SK-N-SH (cell line): ENCODE measurements around the gene MST1. TPM values are rescaled to one million over a fixed set of nuclear protein-coding genes. Genes with fewer than 3 reads are reported as not detected.

Experiments used
- CTCF ChIA-PET: fragments of 300-600, 350-600 bp; formaldehyde crosslinking; extraction: SDS; loops from one replicate; lab custom pipeline; 2021; lab: Yijun Ruan, JAX
- POLR2A ChIA-PET: fragments of 350-600 bp; sonication (Branson Sonifier 250); formaldehyde crosslinking; extraction: SDS; loops from one replicate; lab custom pipeline; 2020; ENCODE audit warnings: antibody characterized with exemption, inconsistent platforms; lab: Yijun Ruan, JAX
- DNase-seq: peaks from one replicate; pipeline ENCODE4 v3.0.0; 2012
- H2AFZ ChIP-seq: fragments of 200-600 bp; sonication (generic); 2 replicates; pipeline ENCODE4 v1.8.1; 2016; ENCODE audit warnings: antibody characterized with exemption, mild to moderate bottlenecking, low read depth
- H3F3A ChIP-seq: fragments of 200-600 bp; sonication (generic); replicated peaks from 2 replicates; pipeline ENCODE3; 2016; ENCODE audit warnings: antibody characterized with exemption, mild to moderate bottlenecking; ENCODE audit not compliant: insufficient read depth
- H3K27ac ChIP-seq, 2 experiments: fragments of 200-500 bp in 1 of 2; fragments of 200-600 bp in 1 of 2; sonication (Bioruptor generic) in 1 of 2; sonication (generic), shearing (Covaris generic) in 1 of 2; 2 replicates each; pipeline versions ENCODE4 v1.5.1 to v1.6.1; 2014 to 2016; ENCODE audit warnings: low read depth in 2 of 2, inconsistent platforms in 1 of 2, low read length in 1 of 2, mild to moderate bottlenecking in 1 of 2, mixed read lengths in 1 of 2
- H3K27me3 ChIP-seq: fragments of 200-600 bp; sonication (generic), shearing (Covaris generic); 2 replicates; pipeline ENCODE4 v1.6.1; 2016; ENCODE audit warnings: mixed run types; ENCODE audit not compliant: insufficient read depth
- H3K36me3 ChIP-seq, 2 experiments: fragments of 200-500 bp in 1 of 2; fragments of 200-600 bp in 1 of 2; sonication (Bioruptor generic) in 1 of 2; sonication (generic) in 1 of 2; replicated peaks in 1 of 2; 2 replicates each; pipeline versions ENCODE3 to v1.5.1; 2014 to 2016; ENCODE audit warnings: low read length in 1 of 2, mild to moderate bottlenecking in 1 of 2; ENCODE audit not compliant: insufficient read depth in 2 of 2, control insufficient read depth in 1 of 2
- H3K4me1 ChIP-seq, 2 experiments: fragments of 200-500 bp in 1 of 2; fragments of 200-600 bp in 1 of 2; sonication (Bioruptor generic) in 1 of 2; sonication (generic), shearing (Covaris generic) in 1 of 2; 2 replicates each; pipeline versions ENCODE4 v1.5.1 to v1.6.1; 2014 to 2016; ENCODE audit warnings: low read depth in 1 of 2, low read length in 1 of 2, mixed run types in 1 of 2; ENCODE audit not compliant: insufficient read depth in 2 of 2, control insufficient read depth in 1 of 2
- H3K4me2 ChIP-seq: fragments of 200-600 bp; sonication (generic), shearing (Covaris generic); 2 replicates; pipeline ENCODE4 v1.6.1; 2017; ENCODE audit warnings: mixed run types
- H3K4me3 ChIP-seq, 2 experiments: fragments of 200-500 bp in 1 of 2; fragments of 200-600 bp in 1 of 2; sonication (Bioruptor generic) in 1 of 2; sonication (generic), shearing (Covaris generic) in 1 of 2; 2 replicates each; pipeline versions ENCODE4 v1.5.1 to v1.8.1; 2014 to 2016; ENCODE audit warnings: low read depth in 2 of 2, inconsistent platforms in 1 of 2, low read length in 1 of 2, mild to moderate bottlenecking in 1 of 2, mixed read lengths in 1 of 2, moderate library complexity in 1 of 2
- H3K79me2 ChIP-seq: fragments of 200-600 bp; sonication (generic); 2 replicates; pipeline ENCODE4 v1.8.1; 2017; ENCODE audit warnings: mild to moderate bottlenecking; ENCODE audit not compliant: insufficient read depth
- H3K9ac ChIP-seq: fragments of 200-600 bp; sonication (generic); 2 replicates; pipeline ENCODE4 v1.6.1; 2017; ENCODE audit warnings: mixed run types
- H3K9me2 ChIP-seq: fragments of 200-600 bp; sonication (generic); 2 replicates; pipeline ENCODE4 v1.6.1; 2017; ENCODE audit warnings: mixed run types
- H3K9me3 ChIP-seq: fragments of 200-600 bp; sonication (generic); 2 replicates; pipeline ENCODE4 v1.6.1; 2017; ENCODE audit warnings: mixed run types, mild to moderate bottlenecking, moderate library complexity
- H4K20me1 ChIP-seq: fragments of 200-600 bp; sonication (generic); 2 replicates; pipeline ENCODE4 v1.6.1; 2017; ENCODE audit warnings: mild to moderate bottlenecking, mixed run types; ENCODE audit not compliant: insufficient read depth
- CHD2 ChIP-seq: fragments of 150-350 bp; IDR thresholded peaks from 2 replicates; pipeline ENCODE4 v1.6.1; 2018; ENCODE audit warnings: low read length; ENCODE audit not compliant: partially characterized antibody
- CTCF ChIP-seq: fragments of 200-600 bp; sonication (generic); IDR thresholded peaks from 2 replicates; pipeline ENCODE4 v1.6.1; 2017; ENCODE audit warnings: antibody characterized with exemption, mild to moderate bottlenecking, moderate library complexity
- EZH2phosphoT487 ChIP-seq: fragments of 200-600 bp; sonication (generic); IDR thresholded peaks from 2 replicates; pipeline ENCODE4 v1.6.1; 2017; ENCODE audit warnings: low read depth, mixed run types, mild to moderate bottlenecking, antibody characterized with exemption, moderate library complexity, borderline replicate concordance
- FOXJ3 ChIP-seq: sonication (generic); formaldehyde crosslinking; IDR thresholded peaks from 2 replicates; pipeline ENCODE4 v1.5.1; 2020; ENCODE audit warnings: mild to moderate bottlenecking, missing genetic modification reagents
- FOXM1 ChIP-seq: IDR thresholded peaks from 2 replicates; pipeline ENCODE4 v1.4.0; 2012; ENCODE audit warnings: low read depth, mild to moderate bottlenecking
- GABPA ChIP-seq: IDR thresholded peaks from 2 replicates; pipeline ENCODE4 v1.4.0; 2012; ENCODE audit warnings: low read depth, mild to moderate bottlenecking
- JUND ChIP-seq: IDR thresholded peaks from 2 replicates; pipeline ENCODE4 v1.4.0; 2012
- MAX ChIP-seq: IDR thresholded peaks from 2 replicates; pipeline ENCODE4 v1.4.0; 2012; ENCODE audit warnings: low read depth
- MEF2A ChIP-seq: IDR thresholded peaks from 2 replicates; pipeline ENCODE4 v1.4.0; 2012; ENCODE audit warnings: low read depth, borderline replicate concordance
- MXI1 ChIP-seq: IDR thresholded peaks from 2 replicates; pipeline ENCODE4 v1.6.1; 2012; ENCODE audit warnings: mild to moderate bottlenecking, low read depth, low read length, improper control_type of control experiment
- NFIC ChIP-seq: IDR thresholded peaks from 2 replicates; pipeline ENCODE4 v1.4.0; 2012; ENCODE audit warnings: borderline replicate concordance
- NRF1 ChIP-seq: IDR thresholded peaks from 2 replicates; pipeline ENCODE4 v1.6.1; 2012; ENCODE audit warnings: low read depth, mild to moderate bottlenecking, low read length
- POLR2AphosphoS5 ChIP-seq: IDR thresholded peaks from 2 replicates; pipeline ENCODE4 v1.6.1; 2012; ENCODE audit warnings: low read depth, low read length
- RAD21 ChIP-seq: IDR thresholded peaks from 2 replicates; pipeline ENCODE4 v1.6.1; 2012; ENCODE audit warnings: mild to moderate bottlenecking, low read length
- RFX5 ChIP-seq: IDR thresholded peaks from 2 replicates; pipeline ENCODE4 v1.6.1; 2012; ENCODE audit warnings: mild to moderate bottlenecking, improper control_type of control experiment, low read length
- RXRA ChIP-seq: IDR thresholded peaks from 2 replicates; pipeline ENCODE4 v1.4.0; 2012; ENCODE audit warnings: low read depth, mild to moderate bottlenecking, borderline replicate concordance
- SMC3 ChIP-seq: IDR thresholded peaks from 2 replicates; pipeline ENCODE4 v1.6.1; 2012; ENCODE audit warnings: low read depth, low read length, improper control_type of control experiment
- TAF1 ChIP-seq: IDR thresholded peaks from 2 replicates; pipeline ENCODE4 v1.6.1; 2012; ENCODE audit warnings: low read depth, mild to moderate bottlenecking, low read length, moderate library complexity, borderline replicate concordance
- TCF12 ChIP-seq: IDR thresholded peaks from 2 replicates; pipeline ENCODE4 v1.4.0; 2012
- TEAD4 ChIP-seq: IDR thresholded peaks from 2 replicates; pipeline ENCODE4 v1.4.0; 2012; ENCODE audit warnings: mild to moderate bottlenecking, borderline replicate concordance; ENCODE audit not compliant: insufficient read depth
- USF1 ChIP-seq: IDR thresholded peaks from 2 replicates; pipeline ENCODE4 v1.4.0; 2012; ENCODE audit warnings: low read depth, borderline replicate concordance
- USF2 ChIP-seq: fragments of 150-350 bp; IDR thresholded peaks from 2 replicates; pipeline ENCODE4 v1.6.1; 2017; ENCODE audit warnings: antibody characterized with exemption, low read length, low read depth, borderline replicate concordance
- YY1 ChIP-seq: IDR thresholded peaks from 2 replicates; pipeline ENCODE4 v1.4.0; 2012; ENCODE audit warnings: low read depth, mild to moderate bottlenecking
- ZBTB33 ChIP-seq: IDR thresholded peaks from 2 replicates; pipeline ENCODE4 v1.4.0; 2012; ENCODE audit warnings: low read depth, borderline replicate concordance
- WGBS: methylation state at CpG from one replicate; pipeline ENCODE4 v1.1.6; 2017; ENCODE audit warnings: low lambda C conversion rate; 5-methylcytosine and 5-hydroxymethylcytosine counted together
- polyA plus RNA-seq, 3 experiments: library from polyadenylated mRNA; depleted of rRNA; stranded (reverse); fragments of >200 nt; gene quantifications; 2 replicates each; pipeline ENCODE4 v1.2.3, GENCODE V29; 2012

The MST1 gene
- polyA plus RNA-seq, 1 of the 3 experiments (the other 2 are of a cell fraction) = 35.1 TPM

- Histone ChIP-seq H3K9me2 (no peaks in the 10 kb centered on the region), H3K27me3 (no peaks in the 10 kb centered on the region), H3K79me2 (no peaks in the 10 kb centered on the region), H3K4me2 (no peak overlapping the region), H3K36me3 (no peaks in the 10 kb centered on the region), H3K27ac (no peak overlapping the region), H2AFZ (no peak overlapping the region), H4K20me1 (no peaks in the 10 kb centered on the region), H3F3A (no peaks in the 10 kb centered on the region), H3K4me3 (no peak overlapping the region), H3K4me1 (no peaks in the 10 kb centered on the region), H3K9ac (no peak overlapping the region), H3K9me3 (no peaks in the 10 kb centered on the region)
- CTCF ChIA-PET = interaction anchor here (0.7 to 2.6 kb wide), 2 partner anchors 18 to 97 kb away, joined by 3 to 11 read pairs; no protein-coding TSS in a partner anchor
- POLR2A ChIA-PET = no interaction called here
- TF ChIP-seq TEAD4 (no peak), TCF12 (no peak), RAD21 (no peak), ZBTB33 (no peak), POLR2AphosphoS5 (no peak), JUND (no peak), NRF1 (no peak), GABPA (no peak), FOXM1 (no peak), NFIC (no peak), RXRA (no peak)
- no peak for DNase-seq
- 83% methylated on average over 7 of the region's 7 CpGs for WGBS
Observed at GRCh38 chr3:49636883-49637609, 52.2 kb downstream of the MST1 start.

GRCh38 chr3:49634736-49635135 is 54.5 kb downstream of the MST1 start:
- WGBS = 51% methylated on average over 3 of the region's 3 CpGs
- Histone ChIP-seq H3K27ac (no peak overlapping the region), H3K4me2 (no peak overlapping the region), H3K9ac (no peak overlapping the region), H3K4me3 (no peak overlapping the region), H3K9me3 (no peaks in the 10 kb centered on the region), H3F3A (no peaks in the 10 kb centered on the region), H4K20me1 (no peaks in the 10 kb centered on the region), H3K36me3 (no peaks in the 10 kb centered on the region), H3K9me2 (no peaks in the 10 kb centered on the region), H3K79me2 (no peaks in the 10 kb centered on the region), H2AFZ (no peak overlapping the region), H3K27me3 (no peaks in the 10 kb centered on the region), H3K4me1 (peaks cover 0 to 4% of the 10 kb centered on the region in 2 experiments; a peak in 1 of 4 replicates)
- no peak for TF ChIP-seq RFX5
- no peak for TF ChIP-seq MXI1
- TF ChIP-seq POLR2AphosphoS5 = no peak
- TF ChIP-seq TCF12 = no peak
- no peak for TF ChIP-seq NFIC
- no peak for TF ChIP-seq GABPA
- no peak for TF ChIP-seq USF2
- no peak for TF ChIP-seq SMC3
- no peak for TF ChIP-seq RXRA
- TF ChIP-seq FOXM1 = no peak
- TF ChIP-seq EZH2phosphoT487 = no peak
- TF ChIP-seq MAX = no peak
- no peak for TF ChIP-seq USF1
- TF ChIP-seq TAF1 = no peak
- TF ChIP-seq CTCF = no peak
- no peak for TF ChIP-seq RAD21
- TF ChIP-seq CHD2 = no peak
- no peak for TF ChIP-seq YY1
- no peak for TF ChIP-seq MEF2A
- no peak for TF ChIP-seq FOXJ3 (CRISPR knock-in tag)
- no peak for DNase-seq
- ChIA-PET POLR2A (no interaction called here), CTCF (no interaction called here)
